Measurements from ENCODE around the gene ASF1B.

ASF1B gene

DNA sequence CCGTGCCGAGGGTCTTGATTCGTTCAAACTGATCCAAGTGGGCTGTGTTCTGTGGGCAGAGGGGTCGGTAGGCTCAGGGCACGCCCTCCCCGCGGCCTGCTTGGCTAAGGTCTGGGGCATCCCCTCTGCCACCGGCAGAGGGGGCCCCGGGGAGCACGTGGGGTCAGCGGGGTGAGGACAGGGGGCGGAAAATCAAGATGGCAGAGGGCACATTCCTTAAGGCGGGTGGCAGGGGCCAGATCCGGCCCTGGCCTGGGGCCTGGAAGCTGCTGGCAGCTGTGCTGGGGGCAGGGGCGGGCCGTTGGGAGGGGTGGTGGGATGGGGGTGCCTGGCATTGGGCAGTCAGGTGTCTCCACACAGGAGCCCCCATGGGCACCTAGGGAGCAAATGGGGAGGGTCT is 29.5 kb downstream of the ASF1B start:
- no peak for DNase-seq

GRCh38 chr19:14105680-14106079 is 30.7 kb downstream of the ASF1B start:
- DNase-seq: no peak

DNA sequence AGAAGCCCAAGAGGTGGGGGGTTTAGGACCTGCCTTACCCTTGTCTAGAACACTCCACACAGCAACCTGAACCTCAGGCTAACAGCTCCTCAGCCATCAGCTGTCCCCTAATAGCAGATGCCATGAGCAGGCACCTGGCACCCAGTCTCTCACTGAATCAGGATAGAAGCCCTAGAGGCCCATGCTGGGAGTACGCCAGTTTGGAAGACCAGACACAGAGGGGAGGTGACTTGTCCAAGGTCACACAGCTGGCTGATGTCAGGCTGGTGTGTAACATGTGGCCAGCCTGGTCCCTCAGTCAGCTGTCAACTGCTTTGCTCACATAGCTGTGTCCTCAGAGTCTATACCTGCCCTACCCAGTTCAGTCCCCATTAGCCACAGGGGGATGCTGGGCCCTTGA is 33.1 kb downstream of the ASF1B start:
- no peak for DNase-seq

DNA sequence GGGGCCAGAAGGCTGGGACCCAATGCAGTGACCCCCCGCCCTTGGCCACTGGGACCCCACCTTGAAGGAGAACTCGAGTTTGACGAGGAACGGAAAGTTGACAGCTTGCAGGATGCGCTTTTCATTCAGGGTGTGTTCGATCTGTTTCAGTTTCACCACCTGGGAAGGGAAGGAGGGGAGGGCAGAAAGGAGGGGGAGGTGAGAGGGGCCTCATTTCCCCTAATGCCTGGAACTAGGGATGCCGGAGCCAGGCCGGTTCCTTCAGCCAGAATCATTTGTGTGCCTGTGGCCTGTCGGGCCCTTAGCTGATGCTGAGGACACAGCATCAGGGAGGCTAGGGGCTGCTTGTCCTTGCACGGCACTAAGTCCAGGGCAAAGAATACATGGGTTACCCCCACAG is 33.6 kb downstream of the ASF1B start:
- DNase-seq: no peak

GRCh38 chr19:14102102-14102696 is 34.2 kb downstream of the ASF1B start:
- no peak for DNase-seq

DNA sequence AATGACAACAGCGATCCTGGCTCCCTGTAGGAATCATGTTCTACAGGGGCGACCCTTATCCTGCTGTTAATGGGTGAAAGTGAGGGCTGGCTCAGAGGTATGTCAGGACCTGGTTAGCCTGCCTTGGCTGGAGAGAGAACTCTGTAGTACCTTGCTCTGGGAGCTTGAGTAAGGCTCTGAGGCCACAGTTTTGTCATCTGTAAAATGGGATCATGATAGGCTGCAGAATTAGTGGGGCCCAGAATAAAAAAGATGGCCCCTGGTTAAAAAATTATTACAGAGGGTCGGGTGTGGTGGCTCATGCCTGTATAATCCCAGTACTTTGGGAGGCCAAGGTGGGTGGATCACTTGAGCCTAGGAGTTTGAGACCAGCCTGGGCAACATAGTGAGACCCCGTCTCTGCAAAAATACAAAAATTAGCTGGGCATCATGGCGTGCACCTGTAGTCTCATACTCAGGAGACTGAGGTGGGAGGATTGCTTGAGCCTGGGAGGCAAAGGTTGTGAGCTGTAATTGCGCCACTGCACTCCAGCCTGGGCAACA is 35.3 kb downstream of the ASF1B start:
- DNase-seq: no peak

DNA sequence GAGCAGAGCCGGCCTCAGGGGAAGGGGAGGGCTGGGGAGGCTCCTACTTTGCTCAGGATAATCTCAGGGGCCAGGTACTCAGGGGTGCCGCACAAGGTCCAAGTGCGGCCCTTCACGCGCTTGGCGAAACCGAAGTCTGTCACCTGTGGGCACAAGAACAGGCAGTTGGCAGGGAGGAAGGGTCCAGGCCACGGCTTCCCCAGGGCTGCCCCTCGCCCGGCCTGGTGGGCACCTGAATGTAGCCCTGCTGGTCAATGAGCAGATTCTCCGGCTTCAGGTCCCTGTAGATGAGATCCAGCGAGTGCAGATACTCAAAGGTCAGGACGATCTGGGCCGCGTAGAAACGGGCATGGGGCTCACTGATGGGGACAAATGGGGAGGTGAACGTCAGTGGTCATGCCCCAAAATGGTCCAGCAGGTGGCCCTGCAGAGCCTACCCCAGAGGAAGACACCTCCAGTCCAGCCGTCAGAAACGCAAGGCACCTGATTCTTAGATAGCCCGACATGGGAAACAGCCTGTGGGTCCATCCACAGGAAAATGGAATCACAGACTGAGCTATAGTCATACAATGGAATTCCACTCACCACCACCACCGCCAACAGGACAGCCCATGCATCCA is 38.7 kb downstream of the ASF1B start:
- no peak for DNase-seq

GRCh38 chr19:14096272-14096992 is 40.0 kb downstream of the ASF1B start:
- no peak for DNase-seq

- DNase-seq: no peak
Observed at GRCh38 chr19:14094854-14095253, 41.5 kb downstream of the ASF1B start.

GRCh38 chr19:14093117-14093823 is 43.1 kb downstream of the ASF1B start:
- no peak for DNase-seq

DNA sequence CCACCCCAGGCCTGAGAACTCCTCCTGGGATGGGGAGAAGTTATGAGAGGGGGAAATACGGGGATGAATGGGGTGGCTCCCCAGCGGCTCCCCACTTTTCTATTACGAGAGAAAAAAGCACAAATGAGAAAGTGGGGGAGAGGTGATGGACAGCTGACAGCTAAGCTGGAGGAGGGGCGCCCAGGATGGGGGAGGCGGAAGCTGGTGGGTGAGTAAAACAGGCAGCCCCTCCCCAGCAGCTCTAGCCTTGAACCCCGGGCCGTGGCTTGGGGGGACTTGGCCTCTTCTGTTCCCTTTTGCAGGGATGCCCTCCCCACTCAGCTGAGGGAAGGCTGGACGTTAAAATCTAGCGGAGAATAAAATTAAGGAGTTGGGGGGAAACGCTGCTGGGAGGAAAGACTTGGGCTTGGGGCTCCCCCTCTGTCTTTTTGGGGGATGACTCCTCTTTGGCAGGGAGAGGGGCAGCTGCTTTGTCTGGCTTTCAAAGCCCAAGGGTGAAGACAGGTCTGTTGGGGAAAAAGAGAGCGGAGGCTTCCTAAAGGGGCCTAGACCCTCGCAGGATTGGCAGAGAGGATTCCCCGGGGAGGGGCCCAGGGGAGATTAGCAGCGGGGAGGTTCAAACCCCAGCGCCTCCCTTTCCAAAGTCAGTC is 44.5 kb downstream of the ASF1B start:
- no peak for DNase-seq

- peak; percentile 91 to 95 (median 92) for DNase-seq
Observed at GRCh38 chr19:14091081-14091812, 45.1 kb downstream of the ASF1B start.

GRCh38 chr19:14090509-14091080 is 45.8 kb downstream of the ASF1B start, which contains the start of gene SAMD1:
Gene SAMD1, minus strand, starts transcription at chr19:14090751.
- peak; percentile 54 to 91 (median 82) for DNase-seq

DNA sequence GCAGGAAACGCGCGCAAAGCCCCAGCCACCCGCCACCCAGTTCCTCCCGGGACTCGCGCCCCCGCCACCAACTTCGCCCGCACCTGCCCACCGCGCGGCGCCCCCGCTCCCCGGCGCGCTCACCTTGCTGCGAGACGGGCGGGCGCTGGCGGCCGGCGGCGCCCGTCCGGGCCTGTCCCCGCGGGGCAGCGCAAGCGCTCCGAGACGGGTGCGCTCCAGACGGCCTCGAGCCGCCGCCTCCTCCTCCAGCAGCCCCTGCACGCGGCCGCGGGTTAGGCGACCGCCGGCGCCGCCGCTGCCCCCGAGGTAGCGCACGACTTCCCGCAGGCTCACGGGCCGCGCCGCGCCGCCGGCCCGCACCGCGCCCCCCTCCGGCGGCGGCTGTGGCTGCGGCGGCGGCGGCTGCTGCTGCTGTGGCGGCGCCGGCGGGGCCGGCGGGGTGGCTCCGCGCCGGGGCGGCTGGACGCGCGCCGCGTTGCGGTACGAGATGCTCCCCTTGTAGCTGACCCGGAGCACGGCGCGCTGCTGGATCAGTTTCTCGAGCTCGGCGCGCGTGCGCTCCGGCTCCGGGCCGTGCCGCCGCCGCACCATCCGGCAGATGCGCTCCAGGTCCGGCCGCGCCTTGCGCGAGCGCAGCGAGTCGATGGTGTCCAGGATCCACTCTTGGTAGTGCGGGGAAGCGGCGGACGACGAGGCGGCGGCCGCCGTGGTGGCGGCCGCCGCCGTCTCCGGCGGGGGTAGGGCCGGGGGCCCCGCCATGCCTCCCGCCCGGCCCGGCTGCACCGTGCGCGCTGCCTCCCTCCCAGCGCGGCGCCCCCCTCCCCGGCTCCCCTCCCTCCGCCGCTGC is 46.5 kb downstream of the ASF1B start:
- peak; percentile 70 to 85 (median 74) for DNase-seq

GRCh38 chr19:14089412-14089661 is 47.1 kb downstream of the ASF1B start:
- peak in 2 of 3 donors; percentile 20 to 22 for DNase-seq

GRCh38 chr19:14088634-14089411 is 47.6 kb downstream of the ASF1B start:
- DNase-seq: no peak

- DNase-seq: no peak
Observed at GRCh38 chr19:14086098-14086497, 50.3 kb downstream of the ASF1B start.

GRCh38 chr19:14085309-14085995 is 50.9 kb downstream of the ASF1B start, which contains the start of gene C19orf67:
Gene C19orf67, minus strand, starts transcription at chr19:14085783. Its CDS starts 156 bp downstream, at chr19:14085627.
- no peak for DNase-seq

DNA sequence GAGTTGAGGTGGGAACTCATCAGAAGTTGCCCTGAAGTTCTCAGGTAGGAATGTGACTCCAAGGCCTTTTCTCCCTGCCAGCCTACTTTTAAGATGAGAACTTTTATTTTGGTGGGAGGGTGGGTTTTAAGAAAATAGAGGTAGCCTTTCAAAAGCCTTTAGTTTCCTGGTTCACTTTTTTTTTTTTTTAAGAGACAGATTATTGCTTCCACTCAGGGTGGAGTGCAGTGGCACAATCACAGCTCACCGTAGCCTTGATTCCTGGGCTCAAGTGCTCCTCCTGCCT is 53.8 kb downstream of the ASF1B start:
- DNase-seq: no peak

All from suppressor macrophage treated with lipopolysaccharide for 1 hour (primary cell).